Uterus (tissue), 2 donors: ENCODE results near the gene ARHGEF11.

Experiments used
- CTCF ChIP-seq, 4 experiments: fragments of 200-600 bp in 2 of 4; fragments of 450-650 bp in 2 of 4; sonication (generic) in 2 of 4; IDR thresholded peaks; one replicate each; pipeline ENCODE4 v1.5.1; 2016 to 2019; ENCODE audit warnings: antibody characterized with exemption in 4 of 4, mild to moderate bottlenecking in 2 of 4, moderate library complexity in 1 of 4
- POLR2A ChIP-seq, 2 donors: fragments of 450-650 bp; IDR thresholded peaks; one replicate each; pipeline ENCODE4 v1.6.1; 2016; ENCODE audit warnings: antibody characterized with exemption in 2 of 2, mild to moderate bottlenecking in 1 of 2, moderate library complexity in 1 of 2

- TF ChIP-seq CTCF (IDR thresholded peaks at IDR 0.05): no peak
- TF ChIP-seq POLR2A (IDR thresholded peaks at IDR 0.05): no peak
Measured at GRCh38 chr1:156999596-157000320, 45.8 kb downstream of the ARHGEF11 start.
